ENCODE results near the gene ABCF1.

The ABCF1 gene

GRCh38 chr6:30554404-30554803 is 16.8 kb upstream of the ABCF1 start:
- peak overlapping the region in 1 of 2 donors; percentile 89 for H3K4me3 Mint-ChIP-seq
- H3K4me1 Mint-ChIP-seq = peaks cover 58% of the 10 kb centered on the region
- no peak for ATAC-seq

GRCh38 chr6:30554962-30555815 is 16.1 kb upstream of the ABCF1 start:
- H3K27ac Mint-ChIP-seq = peak overlapping the region; percentile 98 to 99
- H3K9me3 Mint-ChIP-seq = no peaks in the 10 kb centered on the region
- peak in 1 of 2 donors; percentile 16 for DNase-seq
- no peaks in the 10 kb centered on the region for H3K27me3 Mint-ChIP-seq
- ATAC-seq = no peak
- peaks cover 65% of the 10 kb centered on the region for H3K4me1 Mint-ChIP-seq
- H3K4me3 Mint-ChIP-seq = peak overlapping the region; percentile 89 to 95

More at GRCh38 chr6:30554404-30554803, 16.8 kb upstream of the ABCF1 start:
- no peaks in the 10 kb centered on the region for H3K27me3 Mint-ChIP-seq
- no peak overlapping the region for H3K27ac Mint-ChIP-seq
- H3K9me3 Mint-ChIP-seq = no peaks in the 10 kb centered on the region
- DNase-seq = no peak

GRCh38 chr6:30555816-30556065 is 15.5 kb upstream of the ABCF1 start:
- Mint-ChIP-seq H3K9me3 (no peaks in the 10 kb centered on the region), H3K4me3 (peak overlapping the region; percentile 89 to 95), H3K4me1 (peaks cover 69% of the 10 kb centered on the region), H3K27ac (peak overlapping the region; percentile 98 to 99), H3K27me3 (no peaks in the 10 kb centered on the region)
- DNase-seq (no peak), ATAC-seq (no peak)

GRCh38 chr6:30556066-30556905 is 15.0 kb upstream of the ABCF1 start, which contains the start of gene GNL1:
TSS of gene GNL1 (minus strand) at chr6:30556489. CDS start at chr6:30556203, 286 bp downstream.
- Mint-ChIP-seq H3K27ac (peak within 1 kb of the TSS; percentile 98 to 99), H3K4me3 (peak within 1 kb of the TSS; percentile 89 to 95), H3K4me1 (peaks cover 69% of the 10 kb centered on the region), H3K9me3 (no peaks in the 10 kb centered on the region), H3K27me3 (no peaks in the 10 kb centered on the region)
- peak; percentile 92 for ATAC-seq
- DNase-seq = peak; percentile 99 to 100

- Mint-ChIP-seq H3K4me3 (peak within 1 kb of the TSS; percentile 89 to 95), H3K4me1 (peaks cover 69% of the 10 kb centered on the region), H3K27ac (peak within 1 kb of the TSS; percentile 98 to 99), H3K9me3 (no peaks in the 10 kb centered on the region), H3K27me3 (no peaks in the 10 kb centered on the region)
- DNase-seq (peak; percentile 92 to 93), ATAC-seq (peak; percentile 87)
These were observed 14.1 kb upstream of the ABCF1 start, which contains the start of gene PRR3 for GRCh38 chr6:30556906-30557682. TSS of gene PRR3 (plus strand) at chr6:30557295. CDS start at chr6:30557345, 50 bp downstream.

GRCh38 chr6:30557683-30557981 is 13.6 kb upstream of the ABCF1 start:
- Mint-ChIP-seq H3K4me1 (peaks cover 68% of the 10 kb centered on the region), H3K27me3 (no peaks in the 10 kb centered on the region), H3K27ac (peak overlapping the region; percentile 98 to 99), H3K4me3 (peak overlapping the region; percentile 89 to 95), H3K9me3 (no peaks in the 10 kb centered on the region)
- ATAC-seq (peak; percentile 13), DNase-seq (no peak)

GRCh38 chr6:30560930-30561329 is 10.3 kb upstream of the ABCF1 start:
- H3K4me1 Mint-ChIP-seq = peaks cover 43% of the 10 kb centered on the region

GRCh38 chr6:30562470-30563425 is 8.5 kb upstream of the ABCF1 start:
- Mint-ChIP-seq H3K27ac (no peak overlapping the region), H3K9me3 (no peaks in the 10 kb centered on the region), H3K4me3 (no peak overlapping the region), H3K4me1 (peaks cover 43% of the 10 kb centered on the region), H3K27me3 (no peaks in the 10 kb centered on the region)
- DNase-seq (no peak), ATAC-seq (no peak)

More at GRCh38 chr6:30560930-30561329, 10.3 kb upstream of the ABCF1 start:
- Mint-ChIP-seq H3K4me3 (no peak overlapping the region), H3K27ac (no peak overlapping the region), H3K27me3 (no peaks in the 10 kb centered on the region), H3K9me3 (no peaks in the 10 kb centered on the region)
- DNase-seq (no peak), ATAC-seq (no peak)

- no peak for ATAC-seq
- Mint-ChIP-seq H3K9me3 (no peaks in the 10 kb centered on the region), H3K27me3 (no peaks in the 10 kb centered on the region), H3K4me1 (peaks cover 43% of the 10 kb centered on the region), H3K4me3 (no peak overlapping the region), H3K27ac (peak overlapping the region in 1 of 2 donors; percentile 15)
- no peak for DNase-seq
These were observed 7.1 kb upstream of the ABCF1 start for GRCh38 chr6:30564114-30564513.

GRCh38 chr6:30565772-30566171 is 5.5 kb upstream of the ABCF1 start:
- Mint-ChIP-seq H3K27ac (no peak overlapping the region), H3K27me3 (no peaks in the 10 kb centered on the region), H3K9me3 (no peaks in the 10 kb centered on the region)

GRCh38 chr6:30568245-30568644 is 3.0 kb upstream of the ABCF1 start:
- H3K27ac Mint-ChIP-seq = no peak overlapping the region
- H3K4me1 Mint-ChIP-seq = peaks cover 57% of the 10 kb centered on the region

More at GRCh38 chr6:30565772-30566171, 5.5 kb upstream of the ABCF1 start:
- H3K4me1 Mint-ChIP-seq = peaks cover 44% of the 10 kb centered on the region
- ATAC-seq (no peak), DNase-seq (no peak)
- H3K4me3 Mint-ChIP-seq = no peak overlapping the region

GRCh38 chr6:30570263-30570662 is 979 bp upstream of the ABCF1 start:
- Mint-ChIP-seq H3K4me1 (peaks cover 70% of the 10 kb centered on the region), H3K9me3 (no peaks in the 10 kb centered on the region), H3K27ac (peak overlapping the region in 1 of 2 donors; percentile 30), H3K4me3 (peak overlapping the region; percentile 95 to 99), H3K27me3 (no peaks in the 10 kb centered on the region)
- ATAC-seq (no peak), DNase-seq (no peak)

More at GRCh38 chr6:30568245-30568644, 3.0 kb upstream of the ABCF1 start:
- Mint-ChIP-seq H3K4me3 (no peak overlapping the region), H3K9me3 (no peaks in the 10 kb centered on the region), H3K27me3 (no peaks in the 10 kb centered on the region)
- peak; percentile 76 for ATAC-seq
- DNase-seq = peak; percentile 42 to 67

- Mint-ChIP-seq H3K9me3 (no peaks in the 10 kb centered on the region), H3K4me3 (peak overlapping the region; percentile 95 to 99), H3K27ac (peak overlapping the region; percentile 99 to 100), H3K27me3 (no peaks in the 10 kb centered on the region), H3K4me1 (peaks cover 70% of the 10 kb centered on the region)
- DNase-seq (no peak), ATAC-seq (peak; percentile 25)
These were observed 535 bp upstream of the ABCF1 start for GRCh38 chr6:30570740-30571074.

GRCh38 chr6:30571762-30572082 is 480 bp downstream of the ABCF1 start:
- H3K4me1 Mint-ChIP-seq = peaks cover 75% of the 10 kb centered on the region
- peak overlapping the region; percentile 99 to 100 for H3K27ac Mint-ChIP-seq
- ATAC-seq (no peak), DNase-seq (no peak)
- H3K4me3 Mint-ChIP-seq = peak overlapping the region; percentile 95 to 99
- no peaks in the 10 kb centered on the region for H3K9me3 Mint-ChIP-seq
- no peaks in the 10 kb centered on the region for H3K27me3 Mint-ChIP-seq
